Naive thymus-derived CD4-positive, alpha-beta T cell (primary cell): ENCODE measurements around the gene TUBA4A. TPM values are rescaled to one million over a fixed set of nuclear protein-coding genes. Genes with fewer than 3 reads are reported as not detected.

Experiments used
- ATAC-seq: fragments of 150-1000 bp; cut with Tn5 transposase; 2 replicates; pipeline ENCODE4 v1.10.0; 2021; ENCODE audit warnings: mild to moderate bottlenecking, moderate library complexity
- CTCF ChIA-PET: fragments of 350-600 bp; sonication (Branson Sonifier 250); formaldehyde crosslinking; loops from one replicate; lab custom pipeline; 2021; ENCODE audit warnings: antibody characterized with exemption; lab: Charles Lee
- POLR2A ChIA-PET: fragments of 350-600 bp; sonication (Branson Sonifier 250); formaldehyde crosslinking; loops from one replicate; lab custom pipeline; 2021; ENCODE audit warnings: antibody characterized with exemption, inconsistent platforms; lab: Charles Lee
- DNase-seq, 9 donors: peaks; one replicate each; pipeline versions ENCODE4 v3.0.0 to v3.0.0-alpha.2; 2020 to 2022; ENCODE audit warnings: mixed read lengths in 1 of 9
- H3K27ac ChIP-seq: one replicate; pipeline ENCODE4 v1.7.0; 2013; ENCODE audit warnings: mild to moderate bottlenecking, low read depth, low read length, moderate library complexity
- H3K27me3 ChIP-seq, 2 donors: one replicate each; pipeline ENCODE4 v1.7.0; 2013; ENCODE audit warnings: low read length in 2 of 2, mild to moderate bottlenecking in 2 of 2, moderate library complexity in 2 of 2; ENCODE audit not compliant: control insufficient read depth in 2 of 2, insufficient read depth in 2 of 2
- H3K36me3 ChIP-seq, 3 experiments: 1 replicate in 2 of 3; 2 replicates in 1 of 3; pipeline ENCODE4 v1.7.0; 2013; ENCODE audit warnings: low read length in 3 of 3, mild to moderate bottlenecking in 3 of 3, moderate library complexity in 1 of 3; ENCODE audit not compliant: insufficient read depth in 3 of 3, control insufficient read depth in 2 of 3
- H3K4me1 ChIP-seq, 2 donors: one replicate each; pipeline ENCODE4 v1.7.0; 2013; ENCODE audit warnings: low read length in 2 of 2, mild to moderate bottlenecking in 2 of 2, moderate library complexity in 1 of 2; ENCODE audit not compliant: control insufficient read depth in 2 of 2, insufficient read depth in 2 of 2
- H3K4me3 ChIP-seq: 2 replicates; pipeline ENCODE4 v1.7.0; 2013; ENCODE audit warnings: mild to moderate bottlenecking, low read length
- H3K9me3 ChIP-seq, 3 experiments: 1 replicate in 2 of 3; 2 replicates in 1 of 3; pipeline ENCODE4 v1.7.0; 2013; ENCODE audit warnings: low read length in 3 of 3; ENCODE audit not compliant: control insufficient read depth in 2 of 3
- H3K27ac Mint-ChIP-seq, 9 donors: one replicate each; pipeline ENCODE4 v1.8.0; 2020 to 2022; ENCODE audit warnings: mixed read lengths in 9 of 9, mild to moderate bottlenecking in 8 of 9, moderate library complexity in 5 of 9, inconsistent platforms in 2 of 9
- H3K27me3 Mint-ChIP-seq, 5 donors: one replicate each; pipeline ENCODE4 v1.8.0; 2021 to 2022; ENCODE audit warnings: mixed read lengths in 5 of 5, mild to moderate bottlenecking in 1 of 5
- H3K36me3 Mint-ChIP-seq, 5 donors: one replicate each; pipeline ENCODE4 v1.8.0; 2020 to 2022; ENCODE audit warnings: mixed read lengths in 5 of 5, mild to moderate bottlenecking in 3 of 5, inconsistent platforms in 1 of 5
- H3K4me1 Mint-ChIP-seq, 7 donors: one replicate each; pipeline ENCODE4 v1.8.0; 2020 to 2022; ENCODE audit warnings: mixed read lengths in 7 of 7, mild to moderate bottlenecking in 3 of 7, inconsistent platforms in 1 of 7
- H3K4me3 Mint-ChIP-seq, 10 donors: one replicate each; pipeline ENCODE4 v1.8.0; 2020 to 2022; ENCODE audit warnings: mild to moderate bottlenecking in 10 of 10, mixed read lengths in 10 of 10, moderate library complexity in 6 of 10, inconsistent platforms in 2 of 10
- H3K9me3 Mint-ChIP-seq, 11 donors: one replicate each; pipeline ENCODE4 v1.8.0; 2020 to 2022; ENCODE audit warnings: mixed read lengths in 11 of 11, mild to moderate bottlenecking in 4 of 11, inconsistent platforms in 1 of 11, moderate library complexity in 1 of 11
- intact Hi-C, 2 donors: fragments of 100-400 bp; cut with micrococcal nuclease; formaldehyde crosslinking; loops; one replicate each; pipeline ENCODE4 v1.15.1; 2023
- polyA plus RNA-seq, 2 donors: library from polyadenylated mRNA; unstranded; fragments of 300-500 nt; fragmentation: Illumina TruSeq; gene quantifications; one replicate each; pipeline ENCODE4 v1.2.3, GENCODE V29; 2021
- total RNA-seq, 6 experiments: library from RNA in 5 of 6; stranded (reverse) in 5 of 6; gene quantifications; 1 replicate in 5 of 6; 2 replicates in 1 of 6; pipeline ENCODE4 v1.2.3 and lab custom pipeline; 2021 to 2026

The TUBA4A gene
- total and polyA plus RNA-seq, 7 experiments from 2014 or later, result 82.9 to 336 (median 183) TPM

DNA sequence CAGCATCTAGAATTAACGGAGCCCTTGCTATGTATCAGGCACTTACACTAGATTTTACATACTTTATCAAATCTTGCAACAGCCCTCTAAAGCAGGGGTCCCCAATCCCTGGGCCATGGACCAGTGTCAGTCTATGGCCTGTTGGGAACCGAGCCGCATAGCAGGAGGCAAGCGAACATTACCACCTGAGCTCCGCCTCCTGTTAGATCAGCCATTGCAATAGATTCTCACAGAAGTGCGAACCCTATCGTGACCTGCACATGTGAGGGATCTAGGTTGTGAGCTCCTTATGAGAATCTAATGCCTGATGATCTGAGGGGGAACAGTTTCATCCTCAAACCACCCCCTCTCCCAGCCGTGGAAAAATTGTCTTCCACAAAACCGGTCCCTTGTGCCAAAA lies 38.9 kb upstream of the TUBA4A start:
- peaks cover 11 to 33% (median 17%) of the 10 kb centered on the region in 7 donors for H3K4me1 Mint-ChIP-seq
- ChIA-PET POLR2A (interaction anchor here (4.2 kb wide), 1 partner anchor 13 kb away, joined by 74 read pairs; the partner anchor contains the start of gene DNAJB2), CTCF (interaction anchor here (0.7 to 11.9 kb wide), 5 partner anchors 10 to 40 kb away, joined by 3 to 194 read pairs (median 3); partner anchors contain the start of genes DNAJB2, TUBA4A and TUBA4B)
- H3K9me3 Mint-ChIP-seq, result no peaks in the 10 kb centered on the region
- H3K4me3 ChIP-seq, result no peak overlapping the region
- H3K4me3 Mint-ChIP-seq, result no peak overlapping the region
- no peak overlapping the region for H3K27ac ChIP-seq
- no peaks in the 10 kb centered on the region for H3K9me3 ChIP-seq
- no peaks in the 10 kb centered on the region for H3K27me3 ChIP-seq
- DNase-seq (no peak), ATAC-seq (no peak)
- peaks cover 2 to 17% of the 10 kb centered on the region in 2 donors for H3K4me1 ChIP-seq
- H3K36me3 ChIP-seq, result no peaks in the 10 kb centered on the region
- intact Hi-C loops, result loop anchor here in 1 of 2 donors (5.0 kb wide), 1 partner anchor 250 kb away; the partner anchor contains the start of genes CHPF and TMEM198
- peaks cover 0 to 2% (median 0%) of the 10 kb centered on the region in 5 donors for H3K36me3 Mint-ChIP-seq
- H3K27ac Mint-ChIP-seq, result no peak overlapping the region
- peaks cover 0 to 6% (median 0%) of the 10 kb centered on the region in 5 donors for H3K27me3 Mint-ChIP-seq

DNA sequence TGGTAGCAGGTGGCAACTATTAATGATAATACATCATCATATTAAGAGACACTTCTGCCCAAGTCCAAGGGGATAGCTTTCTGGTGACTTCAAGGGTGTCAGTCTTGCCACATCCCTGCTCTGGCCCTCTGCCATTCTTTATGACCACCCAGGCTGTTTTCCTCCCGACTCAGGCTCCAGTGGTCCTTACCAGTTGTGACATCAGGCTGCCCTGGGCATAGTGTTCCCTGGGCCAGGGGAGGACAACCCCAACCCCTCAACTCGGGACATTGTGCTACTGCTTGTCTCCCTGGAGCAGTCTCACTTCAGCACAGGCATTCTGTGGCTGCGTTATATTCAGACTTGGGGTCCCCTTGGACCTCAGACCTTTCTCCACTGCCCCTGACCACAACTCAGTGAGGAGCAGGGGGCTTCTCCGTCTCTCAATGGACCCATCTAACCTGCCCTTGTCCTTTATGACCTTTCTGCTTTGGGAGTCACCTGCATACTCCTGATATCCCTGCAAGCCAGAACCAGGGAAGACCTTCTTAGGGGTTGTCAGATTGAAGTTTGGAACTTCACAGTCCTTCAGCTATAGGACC lies 38.3 kb upstream of the TUBA4A start:
- Mint-ChIP-seq H3K9me3 (no peaks in the 10 kb centered on the region), H3K4me3 (no peak overlapping the region), H3K4me1 (peaks cover 10 to 28% (median 17%) of the 10 kb centered on the region in 7 donors), H3K27me3 (peaks cover 0 to 6% (median 0%) of the 10 kb centered on the region in 5 donors), H3K36me3 (peaks cover 0 to 2% (median 0%) of the 10 kb centered on the region in 5 donors), H3K27ac (no peak overlapping the region)
- H3K27me3 ChIP-seq, result no peaks in the 10 kb centered on the region
- no peak overlapping the region for H3K4me3 ChIP-seq
- no peaks in the 10 kb centered on the region for H3K9me3 ChIP-seq
- no peak overlapping the region for H3K27ac ChIP-seq
- ChIA-PET POLR2A (interaction anchor here (0.9 kb wide), 1 partner anchor 15 kb away, joined by 3 read pairs; no protein-coding TSS in a partner anchor), CTCF (interaction anchor here (0.7 to 11.9 kb wide), 6 partner anchors 11 to 116 kb away, joined by 3 to 194 read pairs (median 4); partner anchors contain the start of genes DNAJB2, TUBA4A and TUBA4B)
- peaks cover 2 to 11% of the 10 kb centered on the region in 2 donors for H3K4me1 ChIP-seq
- no peaks in the 10 kb centered on the region for H3K36me3 ChIP-seq
- intact Hi-C loops, result loop anchor here in 1 of 2 donors (5.0 kb wide), 1 partner anchor 250 kb away; the partner anchor contains the start of genes CHPF and TMEM198
- no peak for ATAC-seq
- no peak for DNase-seq

DNA sequence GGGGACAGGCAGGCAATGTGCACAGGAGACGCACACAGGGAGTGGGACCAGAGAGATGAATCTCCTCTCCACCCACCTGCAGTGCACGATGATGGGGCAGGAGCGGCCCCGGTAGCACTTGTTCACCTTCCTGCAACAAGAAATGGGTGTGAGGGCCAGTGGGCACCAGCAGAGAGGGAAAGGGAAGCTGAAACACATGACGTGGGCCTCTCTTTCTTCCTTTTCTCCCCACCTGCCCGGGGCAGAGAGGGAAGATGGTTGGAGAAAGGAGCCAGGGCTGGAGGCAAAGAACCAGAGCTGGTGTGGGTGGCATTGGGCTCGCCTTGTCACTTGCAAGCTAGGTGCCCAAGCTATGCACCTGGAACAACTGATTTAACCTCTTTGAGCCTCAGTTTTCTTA lies 37.7 kb upstream of the TUBA4A start:
- no peak overlapping the region for H3K27ac ChIP-seq
- Mint-ChIP-seq H3K27ac (no peak overlapping the region), H3K4me3 (no peak overlapping the region), H3K9me3 (no peaks in the 10 kb centered on the region), H3K4me1 (peaks cover 7 to 22% (median 17%) of the 10 kb centered on the region in 7 donors), H3K27me3 (peaks cover 0 to 6% (median 0%) of the 10 kb centered on the region in 5 donors), H3K36me3 (peaks cover 0 to 2% (median 0%) of the 10 kb centered on the region in 5 donors)
- no peak for DNase-seq
- H3K9me3 ChIP-seq, result no peaks in the 10 kb centered on the region
- intact Hi-C loops, result loop anchor here in 1 of 2 donors (5.0 kb wide), 1 partner anchor 251 kb away; the partner anchor contains the start of genes CHPF and TMEM198
- H3K4me1 ChIP-seq, result peaks cover 2 to 5% of the 10 kb centered on the region in 2 donors
- POLR2A ChIA-PET, result interaction anchor here (0.9 to 1.4 kb wide), 2 partner anchors 13 to 15 kb away, joined by 3 to 6 read pairs; partner anchors contain the start of gene DNAJB2
- H3K4me3 ChIP-seq, result no peak overlapping the region
- CTCF ChIA-PET, result interaction anchor here (0.9 to 11.9 kb wide), 4 partner anchors 12 to 116 kb away, joined by 3 to 194 read pairs (median 4); partner anchors contain the start of gene DNAJB2
- H3K36me3 ChIP-seq, result peaks cover 0 to 5% (median 0%) of the 10 kb centered on the region in 3 experiments
- ATAC-seq, result no peak
- no peaks in the 10 kb centered on the region for H3K27me3 ChIP-seq

DNA sequence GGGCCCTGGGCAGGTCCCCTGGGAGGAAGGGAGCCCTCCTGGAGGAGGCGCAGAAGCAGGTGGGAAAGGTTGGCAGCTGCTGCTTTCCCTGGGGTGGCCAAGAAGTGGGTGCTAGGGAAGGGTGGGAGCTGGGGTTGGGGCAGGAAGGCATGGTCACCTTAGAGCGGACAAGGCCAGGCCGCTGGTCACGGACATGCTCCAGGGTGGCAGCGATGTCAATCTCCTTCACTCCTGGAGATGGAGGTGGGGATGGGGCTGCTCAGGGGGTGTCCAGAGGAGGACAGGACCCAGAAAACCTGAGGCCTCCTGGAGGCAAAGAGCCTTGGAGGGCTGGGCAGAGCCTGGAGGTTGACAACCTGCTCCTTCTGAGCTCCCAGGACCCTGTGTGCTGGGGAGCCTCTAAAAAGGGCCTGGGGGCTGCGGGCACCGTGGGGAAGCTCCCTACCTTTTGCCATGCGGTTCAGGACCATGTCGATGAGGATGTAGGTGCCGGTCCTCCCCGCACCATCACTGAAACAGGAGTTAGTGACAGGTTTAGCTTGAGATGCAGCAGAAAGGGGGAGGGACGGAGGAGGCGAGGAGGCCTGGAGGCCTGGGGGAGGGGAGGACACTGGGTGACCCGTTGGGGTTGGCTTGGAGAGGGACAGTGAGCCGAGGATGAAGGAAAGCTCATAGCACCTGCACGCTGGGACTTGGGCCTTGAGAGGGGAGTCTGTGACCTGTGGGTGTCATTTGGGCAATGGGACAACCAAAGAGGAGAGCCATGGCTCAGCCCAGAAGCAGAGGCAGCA lies 36.9 kb upstream of the TUBA4A start:
- peaks cover 2 to 4% of the 10 kb centered on the region in 2 donors for H3K4me1 ChIP-seq
- ChIA-PET CTCF (interaction anchor here (0.9 to 11.9 kb wide), 5 partner anchors 9 to 115 kb away, joined by 3 to 194 read pairs (median 3); partner anchors contain the start of gene DNAJB2), POLR2A (interaction anchor here (1.3 to 1.4 kb wide), 3 partner anchors 9 to 38 kb away, joined by 3 to 6 read pairs (median 4); partner anchors contain the start of gene DNAJB2)
- ATAC-seq (no peak), DNase-seq (no peak)
- peaks cover 7 to 17% (median 13%) of the 10 kb centered on the region in 7 donors for H3K4me1 Mint-ChIP-seq
- no peaks in the 10 kb centered on the region for H3K9me3 ChIP-seq
- H3K27me3 Mint-ChIP-seq, result peaks cover 0 to 4% (median 0%) of the 10 kb centered on the region in 5 donors
- H3K27ac Mint-ChIP-seq, result no peak overlapping the region
- peaks cover 0 to 2% (median 0%) of the 10 kb centered on the region in 5 donors for H3K36me3 Mint-ChIP-seq
- intact Hi-C loops, result loop anchor here in 1 of 2 donors (5.0 kb wide), 1 partner anchor 252 kb away; the partner anchor contains the start of genes CHPF and TMEM198
- no peaks in the 10 kb centered on the region for H3K9me3 Mint-ChIP-seq
- H3K27ac ChIP-seq, result no peak overlapping the region
- no peak overlapping the region for H3K4me3 Mint-ChIP-seq
- H3K27me3 ChIP-seq, result no peaks in the 10 kb centered on the region
- peaks cover 0 to 12% (median 0%) of the 10 kb centered on the region in 3 experiments for H3K36me3 ChIP-seq
- no peak overlapping the region for H3K4me3 ChIP-seq

DNA sequence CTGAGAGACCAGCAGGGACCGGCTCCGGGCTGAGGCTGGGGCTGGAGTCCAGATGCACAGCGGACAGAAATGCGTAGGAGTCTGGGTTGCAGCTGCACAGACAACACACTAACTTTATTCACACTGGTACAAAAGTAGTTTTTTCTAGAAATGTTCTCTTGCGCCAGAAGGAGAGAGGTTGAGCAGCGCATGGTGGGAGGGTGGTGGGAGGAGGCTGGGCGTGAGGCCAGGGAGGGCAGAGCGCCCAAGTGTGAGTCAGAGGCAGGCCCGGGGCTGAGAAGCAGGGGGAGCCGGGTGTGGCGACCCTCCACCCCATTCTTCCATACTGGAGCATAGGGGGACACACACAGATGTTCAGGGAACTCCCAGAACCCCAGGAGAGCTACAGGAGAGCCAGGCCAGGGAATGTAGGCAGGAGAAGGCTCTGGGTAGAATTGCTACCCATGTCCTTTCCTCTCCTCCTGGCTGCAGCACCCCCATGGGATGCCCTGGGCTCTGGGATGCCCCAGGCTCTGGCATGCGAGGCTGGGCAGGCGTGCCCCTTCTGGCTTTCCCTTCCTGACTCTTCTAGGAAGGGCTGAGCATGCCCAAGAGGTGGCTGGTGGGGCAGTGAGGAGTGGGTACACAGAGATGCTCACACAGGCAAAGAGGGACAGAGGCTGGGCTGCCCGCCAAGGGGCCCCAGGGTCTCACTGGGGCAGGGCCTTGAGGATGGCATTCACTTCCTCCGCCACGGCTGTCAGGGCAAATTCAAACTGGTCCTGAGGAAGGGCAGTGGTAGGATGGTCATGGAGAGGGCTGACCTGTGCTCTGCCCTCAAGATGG lies 36.0 kb upstream of the TUBA4A start:
- Mint-ChIP-seq H3K36me3 (peaks cover 0 to 5% (median 0%) of the 10 kb centered on the region in 5 donors), H3K4me3 (no peak overlapping the region), H3K27me3 (peaks cover 0 to 3% (median 0%) of the 10 kb centered on the region in 5 donors), H3K27ac (no peak overlapping the region), H3K4me1 (peaks cover 5 to 10% (median 8%) of the 10 kb centered on the region in 7 donors), H3K9me3 (no peaks in the 10 kb centered on the region)
- H3K36me3 ChIP-seq, result peaks cover 0 to 20% (median 0%) of the 10 kb centered on the region in 3 experiments
- ChIA-PET CTCF (interaction anchor here (1.1 to 11.9 kb wide), 3 partner anchors 9 to 11 kb away, joined by 3 to 194 read pairs (median 3); partner anchors contain the start of gene DNAJB2), POLR2A (interaction anchor here (1.3 to 1.4 kb wide), 2 partner anchors 9 to 38 kb away, joined by 3 to 4 read pairs; no protein-coding TSS in a partner anchor)
- ATAC-seq, result no peak
- no peak overlapping the region for H3K27ac ChIP-seq
- no peaks in the 10 kb centered on the region for H3K27me3 ChIP-seq
- H3K4me3 ChIP-seq, result no peak overlapping the region
- peaks cover 0 to 2% of the 10 kb centered on the region in 2 donors for H3K4me1 ChIP-seq
- H3K9me3 ChIP-seq, result no peaks in the 10 kb centered on the region
- intact Hi-C loops, result loop anchor here in 1 of 2 donors (5.0 kb wide), 1 partner anchor 253 kb away; the partner anchor contains the start of genes CHPF and TMEM198
- DNase-seq, result no peak
